ENCODE measurements around the gene ZNF536.
"Not testable (repeated sequence)": the region's sequence is repeated elsewhere in the genome, so short reads cannot be mapped to it uniquely, and the experiment has no call there.

The ZNF536 gene

DNA sequence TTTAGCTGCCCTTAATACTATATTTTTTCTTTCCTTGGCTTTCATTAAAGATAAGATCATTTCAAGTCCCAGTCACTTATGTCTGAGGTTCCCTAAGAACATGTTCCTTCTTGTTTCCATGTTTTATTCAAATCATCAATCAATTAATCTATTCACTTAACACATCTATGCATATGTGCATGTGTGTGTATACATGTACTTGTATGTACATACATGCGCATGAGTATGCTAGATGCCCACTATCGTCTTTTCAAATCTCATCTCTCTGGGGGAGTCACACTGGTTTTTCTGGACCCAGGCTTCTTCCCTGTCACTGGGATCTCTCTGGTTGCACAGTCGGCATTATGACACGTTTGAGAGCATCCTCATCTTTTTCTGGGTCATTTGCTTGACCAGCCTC is 108.9 kb downstream of the ZNF536 start:
- ATAC-seq (replicated peaks) (no peak), DNase-seq (no peak)
- Mint-ChIP-seq H3K4me3 (no peak overlapping the region), H3K27ac (no peak overlapping the region), H3K9me3 (peaks cover 11 to 18% of the 10 kb centered on the region in 2 donors), H3K4me1 (no peaks in the 10 kb centered on the region), H3K36me3 (no peaks in the 10 kb centered on the region), H3K27me3 (peaks cover 0 to 8% of the 10 kb centered on the region in 2 donors)

DNA sequence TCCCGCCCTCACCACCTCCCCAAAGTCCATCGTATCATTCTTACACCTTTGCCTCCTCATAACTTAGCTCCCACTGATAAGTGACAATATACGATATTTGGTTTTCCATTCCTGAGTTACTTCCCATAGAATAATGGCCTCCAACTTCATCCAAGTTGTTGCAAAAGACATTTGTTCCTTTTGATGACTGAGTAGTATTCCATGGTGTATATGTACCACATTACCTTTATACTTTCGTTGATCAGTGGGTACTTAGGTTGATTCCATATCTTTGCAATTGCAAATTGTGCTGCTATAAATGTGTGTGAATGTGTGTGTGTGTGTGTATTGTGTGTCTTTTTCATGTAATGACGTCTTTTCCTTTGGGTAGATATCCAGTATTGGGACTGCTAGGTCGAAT is 109.6 kb downstream of the ZNF536 start:
- no peak for DNase-seq
- H3K4me3 Mint-ChIP-seq, result no peak overlapping the region
- no peak for ATAC-seq (replicated peaks)
- no peaks in the 10 kb centered on the region for H3K4me1 Mint-ChIP-seq
- H3K36me3 Mint-ChIP-seq, result no peaks in the 10 kb centered on the region
- H3K27ac Mint-ChIP-seq, result no peak overlapping the region
- H3K9me3 Mint-ChIP-seq, result peaks cover 11 to 16% of the 10 kb centered on the region in 2 donors
- H3K27me3 Mint-ChIP-seq, result peaks cover 0 to 8% of the 10 kb centered on the region in 2 donors

DNA sequence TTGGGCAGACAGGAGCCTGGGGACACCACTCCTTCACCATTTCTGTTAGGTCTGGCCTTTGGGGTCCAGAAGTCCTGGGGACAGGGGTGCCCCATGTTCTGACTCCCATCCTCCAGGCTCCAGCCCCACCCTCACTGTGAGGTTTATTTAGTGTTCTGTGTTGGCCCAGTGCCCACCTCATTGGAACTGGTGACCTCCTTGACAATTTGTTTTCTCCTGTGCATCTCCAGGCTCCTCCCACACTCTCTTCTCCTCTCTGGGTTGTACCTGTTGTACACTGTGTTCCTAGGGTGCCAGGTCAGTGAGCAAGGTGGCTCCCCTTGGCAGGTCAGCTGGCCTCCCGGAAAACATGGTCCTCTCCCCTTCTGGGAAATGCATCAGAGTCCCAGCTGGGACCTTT is 110.8 kb downstream of the ZNF536 start:
- no peak overlapping the region for H3K4me3 Mint-ChIP-seq
- peaks cover 0 to 8% of the 10 kb centered on the region in 2 donors for H3K27me3 Mint-ChIP-seq
- H3K9me3 Mint-ChIP-seq, result peaks cover 11 to 13% of the 10 kb centered on the region in 2 donors
- H3K27ac Mint-ChIP-seq, result no peak overlapping the region
- DNase-seq (no peak), ATAC-seq (replicated peaks) (no peak)
- H3K4me1 Mint-ChIP-seq, result no peaks in the 10 kb centered on the region
- no peaks in the 10 kb centered on the region for H3K36me3 Mint-ChIP-seq

DNA sequence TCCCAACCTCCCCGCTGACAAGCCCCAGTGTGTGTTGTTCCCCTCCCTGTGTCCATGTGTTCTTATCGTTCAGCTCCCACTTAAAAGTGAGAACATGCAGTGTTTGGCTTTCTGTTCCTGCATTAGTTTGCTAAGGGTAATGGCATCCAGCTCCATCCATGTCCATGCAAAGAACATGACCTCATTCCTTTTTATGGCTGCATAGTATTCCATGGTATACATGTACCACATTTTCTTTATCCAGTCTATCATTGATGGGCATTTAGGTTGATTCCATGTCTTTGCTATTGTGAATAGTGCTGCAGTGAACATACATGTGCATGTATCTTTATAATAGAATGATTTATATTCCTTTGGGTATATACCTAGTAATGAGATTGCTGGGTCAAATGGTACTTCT is 114.1 kb downstream of the ZNF536 start:
- ATAC-seq (replicated peaks); H3K4me3 Mint-ChIP-seq; DNase-seq; H3K27me3 Mint-ChIP-seq; H3K27ac Mint-ChIP-seq; H3K4me1 Mint-ChIP-seq; H3K36me3 Mint-ChIP-seq: not testable (repeated sequence)
- peaks cover 10 to 11% of the 10 kb centered on the region in 2 donors for H3K9me3 Mint-ChIP-seq

DNA sequence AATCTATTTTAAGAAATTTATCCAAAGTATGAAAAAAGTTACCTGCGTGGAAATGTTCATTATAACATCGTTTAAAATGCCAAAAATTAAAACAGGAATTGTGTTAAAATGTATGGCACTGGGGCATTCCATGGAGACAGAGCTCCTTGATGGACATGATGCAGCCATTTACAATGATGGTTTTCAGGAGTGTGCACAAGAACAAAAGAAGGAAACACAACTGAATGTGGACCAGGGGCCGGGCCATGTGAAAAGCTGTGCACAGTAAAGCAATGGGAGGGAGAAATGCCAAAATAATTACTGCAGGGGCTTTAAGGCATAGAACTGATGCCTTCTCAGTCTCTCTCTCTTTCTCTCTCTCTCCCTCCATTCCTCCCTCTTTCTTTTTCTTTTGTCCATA is 115.0 kb downstream of the ZNF536 start:
- peaks cover 6% of the 10 kb centered on the region in 2 donors for H3K9me3 Mint-ChIP-seq
- peaks cover 0 to 6% of the 10 kb centered on the region in 2 donors for H3K27me3 Mint-ChIP-seq
- no peak overlapping the region for H3K27ac Mint-ChIP-seq
- no peaks in the 10 kb centered on the region for H3K36me3 Mint-ChIP-seq
- H3K4me1 Mint-ChIP-seq, result no peaks in the 10 kb centered on the region
- ATAC-seq (replicated peaks) (no peak), DNase-seq (no peak)
- H3K4me3 Mint-ChIP-seq, result no peak overlapping the region

DNA sequence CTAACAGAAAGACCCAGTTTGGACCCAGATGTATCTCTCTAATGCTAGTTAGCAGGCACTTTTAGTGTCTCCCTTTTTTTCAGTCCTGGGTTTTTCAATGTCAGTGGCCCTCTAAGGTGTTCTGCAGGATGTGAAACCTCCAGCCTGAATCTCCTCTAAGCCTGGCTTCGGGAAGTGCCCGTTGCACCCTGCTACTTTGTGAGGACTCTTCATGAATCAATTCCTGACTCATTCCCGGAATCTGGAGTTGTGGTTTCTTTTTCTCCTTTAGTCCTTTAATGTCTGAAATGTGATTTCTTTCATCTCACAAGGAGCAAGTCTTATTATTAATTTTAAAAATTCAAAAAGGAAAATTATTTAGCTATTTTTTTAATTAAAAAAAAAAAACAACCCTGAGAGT is 116.0 kb downstream of the ZNF536 start:
- Mint-ChIP-seq H3K9me3 (peaks cover 3 to 4% of the 10 kb centered on the region in 2 donors), H3K36me3 (no peaks in the 10 kb centered on the region), H3K4me3 (no peak overlapping the region), H3K27ac (no peak overlapping the region), H3K27me3 (peaks cover under 1 to 6% of the 10 kb centered on the region in 2 donors), H3K4me1 (no peaks in the 10 kb centered on the region)
- ATAC-seq (replicated peaks) (no peak), DNase-seq (no peak)

DNA sequence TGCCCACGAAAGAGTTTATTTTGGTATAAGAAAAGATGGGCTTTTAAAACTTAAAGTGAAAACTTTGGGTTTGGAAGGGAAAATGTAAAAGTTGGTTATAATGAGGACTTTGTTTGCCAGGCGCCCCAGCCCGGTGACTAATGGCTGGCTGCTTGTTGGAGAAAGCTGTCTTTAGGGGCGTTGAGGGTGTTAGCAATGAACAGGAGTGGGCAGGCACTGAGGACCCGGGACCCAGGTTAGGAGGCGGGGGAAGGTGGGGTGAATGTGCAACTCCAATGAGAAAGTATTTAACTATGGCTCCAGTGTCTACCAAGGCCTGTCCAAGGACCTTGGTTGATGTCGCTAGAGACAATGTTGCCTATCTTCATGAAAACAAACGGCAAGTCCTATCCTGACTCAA is 118.6 kb downstream of the ZNF536 start:
- Mint-ChIP-seq H3K9me3 (no peaks in the 10 kb centered on the region), H3K36me3 (no peaks in the 10 kb centered on the region), H3K4me1 (no peaks in the 10 kb centered on the region), H3K27me3 (peaks cover 5 to 6% of the 10 kb centered on the region in 2 donors), H3K27ac (no peak overlapping the region), H3K4me3 (no peak overlapping the region)
- DNase-seq (no peak), ATAC-seq (replicated peaks) (no peak)

DNA sequence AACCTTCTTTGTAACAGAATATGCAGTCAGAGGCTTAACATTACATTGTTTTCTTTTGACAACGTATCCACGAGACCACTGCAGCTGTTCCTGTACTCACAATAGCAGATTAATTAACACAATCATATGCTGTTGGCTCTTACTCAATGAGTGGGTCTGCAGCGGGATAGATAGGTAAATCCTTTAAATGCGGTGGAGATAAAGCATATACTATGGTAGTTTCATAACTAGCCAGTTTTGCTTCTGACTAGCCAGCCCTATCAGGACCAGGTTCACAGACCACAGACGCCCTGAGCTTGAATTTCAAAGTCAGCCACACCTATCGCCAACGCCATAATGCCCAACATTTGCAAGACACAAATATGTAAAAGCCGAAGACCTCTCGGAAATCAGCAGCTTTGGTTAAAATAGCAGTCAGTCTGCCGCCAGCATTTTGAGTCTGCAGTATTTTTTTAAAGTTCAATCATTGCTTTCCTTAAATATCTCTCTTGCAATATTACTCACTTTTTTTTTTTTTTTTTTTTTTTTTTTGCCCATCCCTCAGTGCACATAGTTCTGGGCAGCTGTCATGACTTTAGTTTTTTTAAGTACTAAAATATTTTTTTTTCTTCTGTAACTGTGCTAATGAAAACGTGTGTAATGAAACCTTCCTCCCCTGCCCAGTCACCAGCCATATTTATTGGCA is 120.5 kb downstream of the ZNF536 start:
- DNase-seq (no peak), ATAC-seq (replicated peaks) (no peak)
- no peak overlapping the region for H3K4me3 Mint-ChIP-seq
- H3K4me1 Mint-ChIP-seq, result no peaks in the 10 kb centered on the region
- H3K9me3 Mint-ChIP-seq, result no peaks in the 10 kb centered on the region
- peaks cover 5 to 6% of the 10 kb centered on the region in 2 donors for H3K27me3 Mint-ChIP-seq
- no peak overlapping the region for H3K27ac Mint-ChIP-seq
- no peaks in the 10 kb centered on the region for H3K36me3 Mint-ChIP-seq

DNA sequence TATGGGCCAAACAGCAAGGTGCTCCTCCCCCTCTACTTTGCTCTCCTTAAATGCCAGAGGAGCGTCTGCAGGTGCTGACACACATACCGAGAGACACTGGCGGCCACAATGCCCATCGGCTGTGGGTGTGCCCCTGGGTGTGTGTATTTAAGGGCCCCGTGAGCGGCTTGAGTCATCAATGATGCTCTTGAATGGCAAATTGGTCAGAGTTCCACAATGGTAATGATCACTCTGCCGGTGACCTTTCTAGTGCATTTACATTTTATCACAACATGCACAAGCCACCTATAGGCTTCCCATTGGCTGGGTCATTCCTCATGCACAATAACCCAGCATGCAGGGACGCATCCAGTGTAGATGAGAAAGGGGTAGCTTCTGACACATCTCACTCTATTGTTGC is 124.8 kb downstream of the ZNF536 start:
- Mint-ChIP-seq H3K4me1 (no peaks in the 10 kb centered on the region), H3K9me3 (peaks cover 0 to 3% of the 10 kb centered on the region in 2 donors), H3K27ac (no peak overlapping the region), H3K27me3 (peaks cover 2 to 5% of the 10 kb centered on the region in 2 donors), H3K36me3 (no peaks in the 10 kb centered on the region), H3K4me3 (no peak overlapping the region)
- ATAC-seq (replicated peaks) (no peak), DNase-seq (no peak)

DNA sequence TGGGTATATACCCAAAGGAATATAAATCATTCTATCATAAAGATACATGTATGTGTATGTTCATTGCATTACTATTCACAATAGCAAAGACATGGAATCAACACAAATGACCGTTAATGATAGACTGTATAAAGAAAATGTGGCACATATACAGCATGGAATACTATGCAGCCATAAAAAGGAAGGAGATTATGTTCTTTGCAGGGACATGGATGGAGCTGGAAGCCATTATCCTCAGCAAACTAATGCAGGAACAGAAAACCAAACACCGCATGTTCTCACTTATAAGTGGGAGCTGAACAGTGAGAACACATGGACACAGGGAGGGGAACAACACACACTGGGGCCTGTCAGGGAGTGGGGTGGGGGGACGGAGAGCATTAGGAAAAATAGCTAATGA is 125.9 kb downstream of the ZNF536 start:
- not testable (repeated sequence) for ATAC-seq (replicated peaks); DNase-seq; H3K9me3 Mint-ChIP-seq; H3K4me3 Mint-ChIP-seq; H3K4me1 Mint-ChIP-seq; H3K27ac Mint-ChIP-seq; H3K36me3 Mint-ChIP-seq; H3K27me3 Mint-ChIP-seq

DNA sequence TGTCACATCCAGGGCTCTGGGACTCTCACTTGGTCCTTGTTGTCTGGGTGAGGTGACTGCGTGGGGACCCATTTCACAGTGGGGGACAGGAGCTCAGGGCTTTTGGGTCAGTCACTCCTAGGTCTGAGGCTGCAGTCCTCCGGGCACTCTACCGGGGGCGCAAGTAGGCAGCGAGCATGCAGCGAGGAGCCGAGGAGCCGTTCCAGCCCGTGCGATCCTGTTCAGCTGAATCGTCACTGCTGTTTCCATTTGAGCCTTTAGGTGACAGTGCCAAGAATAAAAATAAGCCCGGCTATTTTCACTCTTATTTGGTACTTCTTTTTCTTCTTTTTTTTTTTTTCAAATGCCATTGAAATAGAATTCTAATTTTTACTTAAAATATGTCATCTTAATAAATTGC is 126.5 kb downstream of the ZNF536 start:
- no peaks in the 10 kb centered on the region for H3K4me1 Mint-ChIP-seq
- H3K27me3 Mint-ChIP-seq, result peaks cover 0 to 6% of the 10 kb centered on the region in 2 donors
- ATAC-seq (replicated peaks), result no peak
- no peaks in the 10 kb centered on the region for H3K36me3 Mint-ChIP-seq
- H3K4me3 Mint-ChIP-seq, result no peak overlapping the region
- no peak overlapping the region for H3K27ac Mint-ChIP-seq
- H3K9me3 Mint-ChIP-seq, result peaks cover 0 to 3% of the 10 kb centered on the region in 2 donors
- DNase-seq, result no peak

DNA sequence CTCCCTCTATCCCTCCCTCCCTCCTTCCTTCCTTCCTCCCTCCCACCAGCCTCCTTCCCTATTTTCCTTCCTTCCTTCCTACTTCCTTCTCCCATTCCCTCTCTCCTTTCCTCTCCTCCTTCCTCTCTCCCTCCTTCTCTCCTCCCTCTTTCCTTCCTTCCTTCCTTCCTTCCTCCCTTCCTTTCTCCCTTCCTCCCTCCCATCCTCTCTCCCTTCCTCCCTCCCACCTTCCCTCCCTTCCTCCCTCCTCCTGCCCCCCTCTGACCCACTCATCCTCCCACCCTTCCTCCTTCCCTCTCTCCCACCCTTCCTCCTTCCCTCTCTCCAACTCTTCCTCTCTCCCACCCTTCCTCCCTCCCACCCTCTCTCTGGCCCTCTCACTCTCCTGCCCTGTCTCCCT is 132.1 kb downstream of the ZNF536 start:
- DNase-seq (no peak), ATAC-seq (replicated peaks) (no peak)
- Mint-ChIP-seq H3K9me3 (peaks cover 0 to under 1% of the 10 kb centered on the region in 2 donors), H3K36me3 (no peaks in the 10 kb centered on the region), H3K4me3 (no peak overlapping the region), H3K4me1 (no peaks in the 10 kb centered on the region), H3K27ac (no peak overlapping the region), H3K27me3 (peaks cover 0 to 17% of the 10 kb centered on the region in 2 donors)

DNA sequence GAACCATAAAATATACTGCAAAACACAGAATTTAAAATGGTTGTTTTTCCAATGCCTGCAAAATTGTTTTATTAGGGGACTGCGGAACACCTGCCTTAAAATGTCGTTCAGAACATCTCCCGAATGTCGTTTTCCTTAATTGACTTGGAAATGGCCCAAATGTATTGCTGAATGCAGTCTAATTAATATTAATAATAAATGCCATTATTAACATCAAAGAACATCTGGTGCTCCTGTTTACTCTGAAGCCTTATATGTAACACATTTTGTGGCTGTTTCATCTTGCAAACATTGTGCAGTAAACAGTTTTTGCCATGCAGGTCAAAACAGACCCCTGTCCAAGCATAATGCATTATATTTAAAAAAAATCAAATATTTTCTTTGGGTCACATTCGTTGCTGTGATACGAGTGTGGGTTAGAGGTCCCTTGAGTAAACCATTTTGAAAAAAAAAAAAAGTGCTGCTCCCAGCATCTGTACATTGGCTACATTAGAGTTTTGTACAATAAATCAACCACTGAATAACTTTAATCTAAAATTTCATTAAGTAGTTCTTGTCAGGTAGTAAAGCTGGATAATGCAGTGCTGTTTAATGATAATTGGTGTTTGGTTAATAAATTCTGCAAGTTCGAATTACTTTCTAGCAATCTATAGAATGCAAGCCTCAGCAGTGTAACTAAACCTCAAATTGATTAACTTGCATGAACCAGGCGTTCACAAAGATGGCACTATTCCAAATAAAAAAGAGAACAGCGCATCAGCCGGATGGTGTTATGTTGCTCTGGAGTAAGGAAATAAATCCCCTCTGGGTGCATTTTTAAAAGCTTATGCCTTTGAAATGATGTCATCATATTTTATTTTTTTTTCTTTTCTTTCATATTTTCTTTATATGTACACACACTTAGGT is 140.2 kb downstream of the ZNF536 start:
- Mint-ChIP-seq H3K27ac (no peak overlapping the region), H3K4me3 (no peak overlapping the region), H3K36me3 (no peaks in the 10 kb centered on the region), H3K4me1 (no peaks in the 10 kb centered on the region), H3K27me3 (no peaks in the 10 kb centered on the region), H3K9me3 (peaks cover 0 to 4% of the 10 kb centered on the region in 2 donors)
- ATAC-seq (replicated peaks) (no peak), DNase-seq (no peak)

DNA sequence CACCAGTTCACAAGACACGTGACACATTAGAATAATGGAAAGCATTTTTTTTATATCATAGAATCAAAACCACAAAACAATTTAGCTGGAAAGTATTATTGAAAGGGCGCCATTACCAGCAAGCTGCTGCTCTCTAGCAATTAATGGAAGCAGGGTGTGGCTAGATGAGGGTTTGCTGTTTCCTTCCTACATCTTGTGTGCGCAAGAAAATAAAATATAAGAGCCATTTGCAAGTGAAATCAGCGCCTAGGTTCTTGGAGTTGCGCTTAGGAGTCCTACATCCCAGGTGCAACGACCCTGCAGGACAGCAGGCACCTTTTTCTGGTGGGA is 140.9 kb downstream of the ZNF536 start:
- ATAC-seq (replicated peaks), result no peak
- no peaks in the 10 kb centered on the region for H3K27me3 Mint-ChIP-seq

DNA sequence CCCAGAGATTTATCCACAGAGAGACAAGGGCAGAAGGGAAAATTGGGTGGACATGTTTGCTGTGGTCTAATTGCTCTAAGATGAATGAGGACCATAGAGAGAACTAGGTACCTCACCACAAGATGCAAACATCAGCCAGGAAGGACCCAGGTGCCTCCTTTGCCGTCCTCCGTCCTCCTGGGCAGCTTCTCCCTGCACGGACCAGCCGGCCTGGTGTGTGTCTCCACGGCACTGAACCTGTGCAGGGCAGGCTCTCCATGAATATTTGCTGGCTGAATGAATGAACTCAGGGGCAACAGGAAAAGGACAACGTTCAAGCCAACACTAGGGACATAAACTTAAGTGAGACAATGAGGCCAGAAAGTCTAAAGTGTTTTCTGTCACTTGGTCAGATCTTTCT is 143.9 kb downstream of the ZNF536 start:
- Mint-ChIP-seq H3K4me1 (no peaks in the 10 kb centered on the region), H3K4me3 (no peak overlapping the region), H3K36me3 (no peaks in the 10 kb centered on the region), H3K27me3 (no peaks in the 10 kb centered on the region), H3K9me3 (peaks cover 2 to 4% of the 10 kb centered on the region in 2 donors), H3K27ac (no peak overlapping the region)
- no peak for DNase-seq
- no peak for ATAC-seq (replicated peaks)

More for the DNA sequence above, 140.9 kb downstream of the ZNF536 start:
- Mint-ChIP-seq H3K4me1 (no peaks in the 10 kb centered on the region), H3K36me3 (no peaks in the 10 kb centered on the region), H3K9me3 (peaks cover 0 to 4% of the 10 kb centered on the region in 2 donors), H3K4me3 (no peak overlapping the region), H3K27ac (no peak overlapping the region)
- no peak for DNase-seq

Data from stimulated activated naive B cell treated with anti-CD40 and anti-IgM and Interleukin-4, amounts not matched to agents 10 μg/mL and 1 μg/mL and 100 μg/mL, for 72 hours (primary cell).